HEK293 (cell line): ENCODE measurements around the gene INTS14.
A peak's percentile ranks its signal among the peaks of the same experiment; 100 is the strongest.

ENCODE experiments used
- CTCF ChIA-PET: fragments of 350-600 bp; formaldehyde crosslinking; extraction: SDS; loops from one replicate; lab custom pipeline; 2021; ENCODE audit warnings: antibody characterized with exemption; lab: Yijun Ruan, JAX
- POLR2A ChIA-PET: fragments of 300-600 bp; formaldehyde crosslinking; extraction: SDS; loops from one replicate; lab custom pipeline; 2020; ENCODE audit warnings: antibody characterized with exemption, inconsistent platforms; lab: Yijun Ruan, JAX
- H3K27ac ChIP-seq: fragments of 200-500 bp; sonication (Bioruptor generic); 2 replicates; pipeline ENCODE4 v1.5.1; 2014; ENCODE audit warnings: low read depth, low read length, control low read depth, inconsistent platforms; ENCODE audit errors: extremely low read depth
- H3K36me3 ChIP-seq, 2 experiments: fragments of 200-500 bp in 1 of 2; sonication (Bioruptor generic) in 1 of 2; 1 replicate in 1 of 2; 2 replicates in 1 of 2; pipeline ENCODE4 v1.5.1; 2014 to 2017; ENCODE audit warnings: inconsistent platforms in 2 of 2, low read length in 2 of 2; ENCODE audit not compliant: control insufficient read depth in 2 of 2, insufficient read depth in 1 of 2
- H3K4me1 ChIP-seq: fragments of 200-500 bp; sonication (Bioruptor generic); 2 replicates; pipeline ENCODE4 v1.5.1; 2014; ENCODE audit warnings: mild to moderate bottlenecking, low read length, inconsistent platforms; ENCODE audit not compliant: control insufficient read depth, insufficient read depth
- H3K4me3 ChIP-seq: 2 replicates; pipeline ENCODE4 v1.5.1; 2011; ENCODE audit warnings: low read depth, mild to moderate bottlenecking, control low read depth, low read length, moderate library complexity
- H3K9me3 ChIP-seq: fragments of 200-500 bp; sonication (Bioruptor generic); 2 replicates; pipeline ENCODE4 v1.5.1; 2014; ENCODE audit warnings: low read depth, low read length, inconsistent platforms; ENCODE audit not compliant: control insufficient read depth, insufficient read depth
- BCL6B ChIP-seq: fragments of 450-650 bp; formaldehyde crosslinking; IDR thresholded peaks from 2 replicates; pipeline ENCODE4 v1.5.1; 2017; ENCODE audit warnings: missing biosample characterization, missing genetic modification characterization
- EGR2 ChIP-seq: fragments of 450-650 bp; formaldehyde crosslinking; IDR thresholded peaks from 2 replicates; pipeline ENCODE4 v1.5.1; 2016; ENCODE audit warnings: low read depth, missing biosample characterization, missing genetic modification characterization
- KLF10 ChIP-seq: fragments of 450-650 bp; IDR thresholded peaks from 2 replicates; pipeline ENCODE4 v1.5.1; 2018; ENCODE audit warnings: missing biosample characterization, mild to moderate bottlenecking, missing genetic modification characterization
- KLF8 ChIP-seq: fragments of 450-650 bp; formaldehyde crosslinking; IDR thresholded peaks from 2 replicates; pipeline ENCODE4 v1.5.1; 2016; ENCODE audit warnings: missing biosample characterization, missing genetic modification characterization
- KLF9 ChIP-seq: fragments of 450-650 bp; formaldehyde crosslinking; IDR thresholded peaks from 2 replicates; pipeline ENCODE4 v1.5.1; 2016; ENCODE audit warnings: missing biosample characterization, missing genetic modification characterization, low read depth
- PRDM4 ChIP-seq: fragments of 450-650 bp; formaldehyde crosslinking; IDR thresholded peaks from 2 replicates; pipeline ENCODE4 v1.5.1; 2017; ENCODE audit warnings: missing biosample characterization, missing genetic modification characterization
- PRDM6 ChIP-seq: fragments of 450-650 bp; formaldehyde crosslinking; IDR thresholded peaks from 2 replicates; pipeline ENCODE4 v1.5.1; 2017; ENCODE audit warnings: missing biosample characterization, missing genetic modification characterization
- REPIN1 ChIP-seq: fragments of 450-650 bp; formaldehyde crosslinking; IDR thresholded peaks from 2 replicates; pipeline ENCODE4 v1.5.1; 2017; ENCODE audit warnings: missing biosample characterization, missing genetic modification characterization, low read depth
- TSHZ1 ChIP-seq: fragments of 450-650 bp; formaldehyde crosslinking; IDR thresholded peaks from 2 replicates; pipeline ENCODE4 v1.5.1; 2016; ENCODE audit warnings: missing biosample characterization, missing genetic modification characterization, borderline replicate concordance
- ZEB2 ChIP-seq: fragments of 450-650 bp; formaldehyde crosslinking; IDR thresholded peaks from 2 replicates; pipeline ENCODE4 v1.5.1; 2016; ENCODE audit warnings: missing biosample characterization, missing genetic modification characterization
- ZFHX2 ChIP-seq: fragments of 450-650 bp; formaldehyde crosslinking; conservative IDR thresholded peaks from 2 replicates; pipeline ENCODE4 v1.5.1; 2016; ENCODE audit warnings: missing biosample characterization, missing genetic modification characterization
- ZFP69B ChIP-seq: fragments of 450-650 bp; formaldehyde crosslinking; IDR thresholded peaks from 2 replicates; pipeline ENCODE4 v1.5.1; 2016; ENCODE audit warnings: missing biosample characterization, missing genetic modification characterization
- ZNF223 ChIP-seq: fragments of 450-650 bp; formaldehyde crosslinking; IDR thresholded peaks from 2 replicates; pipeline ENCODE4 v1.5.1; 2016; ENCODE audit warnings: missing biosample characterization, missing genetic modification characterization
- ZNF24 ChIP-seq: fragments of 450-650 bp; formaldehyde crosslinking; IDR thresholded peaks from 2 replicates; pipeline ENCODE4 v1.5.1; 2016; ENCODE audit warnings: missing biosample characterization, missing genetic modification characterization
- ZNF324 ChIP-seq: fragments of 450-650 bp; formaldehyde crosslinking; IDR thresholded peaks from 2 replicates; pipeline ENCODE4 v1.5.1; 2016; ENCODE audit warnings: missing biosample characterization, missing genetic modification characterization
- ZNF366 ChIP-seq: fragments of 450-650 bp; formaldehyde crosslinking; conservative IDR thresholded peaks from 2 replicates; pipeline ENCODE4 v1.5.1; 2016; ENCODE audit warnings: missing biosample characterization, missing genetic modification characterization
- ZNF398 ChIP-seq: fragments of 450-650 bp; formaldehyde crosslinking; IDR thresholded peaks from 2 replicates; pipeline ENCODE4 v1.5.1; 2017; ENCODE audit warnings: missing biosample characterization, missing genetic modification characterization
- ZNF449 ChIP-seq: fragments of 450-650 bp; formaldehyde crosslinking; IDR thresholded peaks from 2 replicates; pipeline ENCODE4 v1.5.1; 2017; ENCODE audit warnings: missing biosample characterization, mild to moderate bottlenecking, missing genetic modification characterization, moderate library complexity
- ZNF501 ChIP-seq: fragments of 450-650 bp; formaldehyde crosslinking; IDR thresholded peaks from 2 replicates; pipeline ENCODE4 v1.5.1; 2016; ENCODE audit warnings: missing biosample characterization, missing genetic modification characterization
- ZNF600 ChIP-seq: fragments of 450-650 bp; formaldehyde crosslinking; IDR thresholded peaks from 2 replicates; pipeline ENCODE4 v1.5.1; 2016; ENCODE audit warnings: missing biosample characterization, missing genetic modification characterization
- ZNF629 ChIP-seq: fragments of 450-650 bp; formaldehyde crosslinking; IDR thresholded peaks from 2 replicates; pipeline ENCODE4 v1.5.1; 2017; ENCODE audit warnings: missing biosample characterization, missing genetic modification characterization
- ZNF660 ChIP-seq: fragments of 450-650 bp; IDR thresholded peaks from 2 replicates; pipeline ENCODE4 v1.5.1; 2018; ENCODE audit warnings: missing biosample characterization, mild to moderate bottlenecking, missing genetic modification characterization
- ZNF692 ChIP-seq: fragments of 450-650 bp; formaldehyde crosslinking; IDR thresholded peaks from 2 replicates; pipeline ENCODE4 v1.5.1; 2016; ENCODE audit warnings: missing biosample characterization, missing genetic modification characterization
- ZSCAN30 ChIP-seq: fragments of 450-650 bp; IDR thresholded peaks from 2 replicates; pipeline ENCODE4 v1.5.1; 2018; ENCODE audit warnings: missing biosample characterization, mild to moderate bottlenecking, missing genetic modification characterization, moderate library complexity
- ZXDB ChIP-seq: fragments of 450-650 bp; formaldehyde crosslinking; IDR thresholded peaks from 2 replicates; pipeline ENCODE4 v1.5.1; 2016; ENCODE audit warnings: missing biosample characterization, missing genetic modification characterization

INTS14 gene

GRCh38 chr15:65532738-65533051 lies 78.2 kb downstream of the INTS14 start:
- no peaks in the 10 kb centered on the region for H3K9me3 ChIP-seq
- peaks cover 30% of the 10 kb centered on the region for H3K4me1 ChIP-seq
- H3K36me3 ChIP-seq: peaks cover 11 to 12% of the 10 kb centered on the region in 2 experiments; a peak in 2 of 3 replicates
- H3K27ac ChIP-seq: peak overlapping the region; percentile 68
- no peak overlapping the region for H3K4me3 ChIP-seq
- POLR2A ChIA-PET: no interaction called here
- CTCF ChIA-PET: no interaction called here
- TF ChIP-seq ZNF449 (tag by site-specific recombination) (peak; percentile 43; the same call in 1 of the 2 replicates), ZNF223 (peak; percentile 39; the same call in 1 of the 2 replicates), ZNF600 (no peak), KLF8 (peak; percentile 26; the same call in 1 of the 2 replicates), PRDM4 (tag by site-specific recombination) (peak; percentile 70), EGR2 (peak; percentile 88), KLF9 (peak; percentile 46; the same call in 1 of the 2 replicates), ZNF324 (tag by site-specific recombination) (peak; percentile 28; the same call in 1 of the 2 replicates), ZSCAN30 (tag by site-specific recombination) (peak; percentile 43; the same call in 1 of the 2 replicates), BCL6B (peak; percentile 38), ZNF629 (tag by site-specific recombination) (peak; percentile 73; the same call in 1 of the 2 replicates), ZXDB (tag by site-specific recombination) (peak; percentile 68; the same call in 1 of the 2 replicates), ZNF398 (no peak), KLF10 (peak; percentile 70), ZNF24 (0 out of 2 replicates have a peak, but pooled peaks have one; percentile 17), ZFHX2 (peak; percentile 93), PRDM6 (peak; percentile 88), ZNF692 (tag by site-specific recombination) (peak; percentile 52; the same call in 1 of the 2 replicates), ZNF660 (tag by site-specific recombination) (peak; percentile 81), ZFP69B (peak; percentile 59; the same call in 1 of the 2 replicates), ZNF501 (tag by site-specific recombination) (no peak), ZNF366 (tag by site-specific recombination) (peak; percentile 88), TSHZ1 (tag by site-specific recombination) (peak; percentile 70), REPIN1 (tag by site-specific recombination) (no peak), ZEB2 (tag by site-specific recombination) (peak; percentile 74)
